Liver (tissue), 3 donors: ENCODE data around the gene OR6Q1.

ENCODE experiments used
- CTCF ChIP-seq: fragments of 150-350 bp; IDR thresholded peaks from 2 replicates; pipeline ENCODE4 v1.5.1; 2017; ENCODE audit warnings: improper control_type of control experiment, low read depth, low read length; ENCODE audit not compliant: missing input control
- GABPA ChIP-seq, 2 donors: IDR thresholded peaks in 1 of 2; conservative IDR thresholded peaks in 1 of 2; 2 replicates each; pipeline ENCODE4 v1.6.1; 2016; ENCODE audit warnings: antibody characterized with exemption in 2 of 2, mild to moderate bottlenecking in 1 of 2, moderate library complexity in 1 of 2
- HNF4A ChIP-seq, 2 donors: conservative IDR thresholded peaks; 2 replicates each; pipeline ENCODE4 v1.6.1; 2016; ENCODE audit warnings: antibody characterized with exemption in 2 of 2, mild to moderate bottlenecking in 2 of 2
- MAX ChIP-seq: IDR thresholded peaks from 2 replicates; pipeline ENCODE4 v1.6.1; 2016; ENCODE audit warnings: antibody characterized with exemption
- RXRA ChIP-seq, 2 donors: IDR thresholded peaks; 2 replicates each; pipeline ENCODE4 v1.6.1; 2017 to 2018; ENCODE audit warnings: antibody characterized with exemption in 2 of 2, mild to moderate bottlenecking in 1 of 2
- TAF1 ChIP-seq: conservative IDR thresholded peaks from 2 replicates; pipeline ENCODE4 v1.6.1; 2016; ENCODE audit warnings: antibody characterized with exemption, mild to moderate bottlenecking
- YY1 ChIP-seq: IDR thresholded peaks from 2 replicates; pipeline ENCODE4 v1.6.1; 2016; ENCODE audit warnings: antibody characterized with exemption, mild to moderate bottlenecking
- ZBTB33 ChIP-seq: IDR thresholded peaks from 2 replicates; pipeline ENCODE4 v1.6.1; 2016; ENCODE audit warnings: antibody characterized with exemption
- donor health status: healthy.
- donor health status: healthy.

- TF ChIP-seq CTCF: no peak
- no peak for TF ChIP-seq MAX
- no peak for TF ChIP-seq ZBTB33
- TF ChIP-seq RXRA (IDR thresholded peaks at IDR 0.05): no peak
- no peak for TF ChIP-seq YY1
- no peak for TF ChIP-seq GABPA (IDR thresholded peaks at IDR 0.05 in 1 of 2, conservative IDR thresholded peaks at IDR 0.05 in 1 of 2)
- no peak for TF ChIP-seq HNF4A (conservative IDR thresholded peaks at IDR 0.05)
- TF ChIP-seq TAF1: no peak
Observed at GRCh38 chr11:58047818-58048217, 17.1 kb downstream of the OR6Q1 start.
